HEK293 (cell line): Measurements from ENCODE around the gene C16orf74.

Source experiments
- ATF2 ChIP-seq: fragments of 450-650 bp; formaldehyde crosslinking; IDR thresholded peaks from 2 replicates; pipeline ENCODE4 v1.5.1; 2016; ENCODE audit warnings: missing biosample characterization, missing genetic modification characterization, low read depth
- CTCF ChIP-seq: fragments of 450-650 bp; formaldehyde crosslinking; IDR thresholded peaks from 2 replicates; pipeline ENCODE4 v1.5.1; 2016; ENCODE audit warnings: missing biosample characterization, missing genetic modification characterization
- REST ChIP-seq: fragments of 450-650 bp; formaldehyde crosslinking; IDR thresholded peaks from 2 replicates; pipeline ENCODE4 v1.5.1; 2016; ENCODE audit warnings: missing biosample characterization, missing genetic modification characterization
- ZFP37 ChIP-seq: fragments of 450-650 bp; formaldehyde crosslinking; IDR thresholded peaks from 2 replicates; pipeline ENCODE4 v1.5.1; 2016; ENCODE audit warnings: missing biosample characterization, missing genetic modification characterization
- ZNF10 ChIP-seq: fragments of 450-650 bp; formaldehyde crosslinking; IDR thresholded peaks from 2 replicates; pipeline ENCODE4 v1.5.1; 2017; ENCODE audit warnings: missing biosample characterization, missing genetic modification characterization
- ZNF549 ChIP-seq: fragments of 450-650 bp; IDR thresholded peaks from 2 replicates; pipeline ENCODE4 v1.5.1; 2018; ENCODE audit warnings: missing biosample characterization, missing genetic modification characterization, mild to moderate bottlenecking, inconsistent platforms, moderate library complexity
- ZNF580 ChIP-seq: fragments of 450-650 bp; formaldehyde crosslinking; IDR thresholded peaks from 2 replicates; pipeline ENCODE4 v1.5.1; 2016; ENCODE audit warnings: missing biosample characterization, missing genetic modification characterization
- ZNF670 ChIP-seq: fragments of 450-650 bp; formaldehyde crosslinking; IDR thresholded peaks from 2 replicates; pipeline ENCODE4 v1.5.1; 2016; ENCODE audit warnings: missing biosample characterization, missing genetic modification characterization, low read depth

- no peak for TF ChIP-seq ZNF580 (tag by site-specific recombination)
- no peak for TF ChIP-seq CTCF (tag by site-specific recombination)
- no peak for TF ChIP-seq ZNF549 (tag by site-specific recombination)
- no peak for TF ChIP-seq ZFP37 (tag by site-specific recombination)
- TF ChIP-seq ATF2 (tag by site-specific recombination) = no peak
- TF ChIP-seq ZNF10 (tag by site-specific recombination) = no peak
- no peak for TF ChIP-seq ZNF670 (tag by site-specific recombination)
- no peak for TF ChIP-seq REST
These were observed 14.9 kb upstream of the C16orf74 start for GRCh38 chr16:85765767-85766166.
